Spleen (tissue), 11 donors: ENCODE measurements around the gene SLC38A7. TPM values are rescaled to one million over a fixed set of nuclear protein-coding genes. Genes with fewer than 3 reads are reported as not detected.

Experiments used
- DNase-seq: peaks from one replicate; pipeline ENCODE4 v3.0.0-alpha.2; 2020
- H3K27ac ChIP-seq, 8 donors: fragments of 200-600 bp; sonication (generic) in 7 of 8; 1 replicate in 4 of 8; 2 replicates in 4 of 8; pipeline versions ENCODE4 v1.5.0 to v1.8.0; 2016 to 2021; ENCODE audit warnings: inconsistent platforms in 4 of 8, mild to moderate bottlenecking in 4 of 8, moderate library complexity in 1 of 8
- H3K27me3 ChIP-seq, 7 donors: fragments of 200-600 bp; sonication (generic) in 6 of 7; replicated peaks in 1 of 7; 1 replicate in 4 of 7; 2 replicates in 3 of 7; pipeline versions ENCODE4 v1.5.0 to v1.8.0; 2016 to 2021; ENCODE audit warnings: inconsistent platforms in 3 of 7, mild to moderate bottlenecking in 1 of 7
- H3K36me3 ChIP-seq, 6 donors: fragments of 200-600 bp; sonication (generic) in 5 of 6; 1 replicate in 4 of 6; 2 replicates in 2 of 6; pipeline versions ENCODE4 v1.5.0 to v1.8.0; 2016 to 2021; ENCODE audit warnings: inconsistent platforms in 2 of 6
- H3K4me1 ChIP-seq, 6 donors: fragments of 200-600 bp; sonication (generic) in 5 of 6; 1 replicate in 3 of 6; 2 replicates in 3 of 6; pipeline versions ENCODE4 v1.5.0 to v1.8.0; 2016 to 2021; ENCODE audit warnings: inconsistent platforms in 3 of 6
- H3K4me3 ChIP-seq, 8 donors: fragments of 200-600 bp; sonication (generic) in 7 of 8; 1 replicate in 4 of 8; 2 replicates in 4 of 8; pipeline versions ENCODE4 v1.5.0 to v1.8.0; 2016 to 2021; ENCODE audit warnings: inconsistent platforms in 4 of 8, mild to moderate bottlenecking in 4 of 8, moderate library complexity in 2 of 8
- H3K9me3 ChIP-seq, 8 donors: fragments of 200-600 bp; sonication (generic) in 7 of 8; 1 replicate in 4 of 8; 2 replicates in 4 of 8; pipeline versions ENCODE4 v1.5.0 to v1.8.0; 2016 to 2021; ENCODE audit warnings: inconsistent platforms in 4 of 8
- CTCF ChIP-seq, 11 experiments: fragments of 200-600 bp in 7 of 11; fragments of 450-650 bp in 4 of 11; sonication (generic) in 4 of 11; IDR thresholded peaks in 8 of 11; conservative IDR thresholded peaks in 3 of 11; 1 replicate in 7 of 11; 2 replicates in 4 of 11; pipeline versions ENCODE4 v1.4.0 to v1.8.0; 2016 to 2021; ENCODE audit warnings: antibody characterized with exemption in 11 of 11, inconsistent platforms in 4 of 11, mild to moderate bottlenecking in 1 of 11
- POLR2A ChIP-seq, 3 donors: fragments of 450-650 bp; IDR thresholded peaks; one replicate each; pipeline ENCODE4 v1.5.1; 2017; ENCODE audit warnings: antibody characterized with exemption in 3 of 3, mild to moderate bottlenecking in 1 of 3
- POLR2AphosphoS5 ChIP-seq, 3 donors: sonication (generic); formaldehyde crosslinking; IDR thresholded peaks; one replicate each; pipeline ENCODE4 v1.5.1; 2017; ENCODE audit warnings: antibody characterized with exemption in 3 of 3
- WGBS, 5 donors: extraction: QIAGEN DNeasy Blood & Tissue Kit in 3 of 5; methylation state at CpG; one replicate each; pipeline versions ENCODE4 v1.1.5 to v1.1.7; 2013 to 2018; 5-methylcytosine and 5-hydroxymethylcytosine counted together
- intact Hi-C: fragments of 100-400 bp; cut with DNase I; formaldehyde crosslinking; loops from one replicate; pipeline ENCODE4 v1.15.0; 2023; ENCODE audit warnings: low total_unique reads
- polyA plus RNA-seq, 3 donors: library from polyadenylated mRNA; stranded (reverse); fragments of 200-250 nt; gene quantifications; one replicate each; pipeline ENCODE4 v1.2.1, GENCODE V29; 2013
- total RNA-seq, 7 donors: library from RNA; depleted of rRNA in 3 of 7; stranded (reverse); fragments of >200 nt in 3 of 7; fragmentation: NEBNext Ultra II Directional in 4 of 7; extraction: Animal tissue kit (Norgen Biotek cat#: 25700) in 4 of 7; gene quantifications; one replicate each; pipeline versions ENCODE4 v1.1.0 to v1.2.1, GENCODE V29; 2016 to 2021
- donor health status: healthy with polysubstance abuse.
- donor health status: DM: no; HTN: no; CAD: no; lungs with moderate emphysema.
- donor health status: DM: no; HTN: no; CAD: no.
- donor health status: Bipolar disorder and iron deficiency.
- donor health status: healthy.
- donor health status: DM: no; HTN: no; CAD: no.
- donor health status: DM: yes; HTN: yes; CAD: no.

SLC38A7 gene
- total and polyA plus RNA-seq, 10 donors, result 2.9 to 29.5 (median 18.8) TPM

GRCh38 chr16:58649707-58650106 is 34.9 kb downstream of the SLC38A7 start:
- Histone ChIP-seq H3K4me3 (no peak overlapping the region), H3K27ac (no peak overlapping the region), H3K4me1 (no peaks in the 10 kb centered on the region), H3K9me3 (no peaks in the 10 kb centered on the region), H3K36me3 (no peaks in the 10 kb centered on the region), H3K27me3 (no peaks in the 10 kb centered on the region)
- 78 to 96% (median 85%) methylated on average over 3 of the region's 3 CpGs for WGBS, 5 donors
- intact Hi-C loops, result no loop called here
- DNase-seq, result no peak
- TF ChIP-seq POLR2A (IDR thresholded peaks at IDR 0.05) (no peak), POLR2AphosphoS5 (IDR thresholded peaks at IDR 0.05) (no peak), CTCF (IDR thresholded peaks at IDR 0.05 in 8 of 11, conservative IDR thresholded peaks at IDR 0.05 in 3 of 11) (no peak)

- 80 to 90% (median 88%) methylated on average over 4 of the region's 4 CpGs for WGBS, 5 donors
- H3K9me3 ChIP-seq, result no peaks in the 10 kb centered on the region
- H3K36me3 ChIP-seq, result no peaks in the 10 kb centered on the region
- H3K27ac ChIP-seq, result no peak overlapping the region
- H3K4me1 ChIP-seq, result no peaks in the 10 kb centered on the region
- TF ChIP-seq POLR2A (IDR thresholded peaks at IDR 0.05) (no peak), POLR2AphosphoS5 (IDR thresholded peaks at IDR 0.05) (no peak), CTCF (IDR thresholded peaks at IDR 0.05 in 8 of 11, conservative IDR thresholded peaks at IDR 0.05 in 3 of 11) (no peak)
- H3K4me3 ChIP-seq, result no peak overlapping the region
- H3K27me3 ChIP-seq, result no peaks in the 10 kb centered on the region
- DNase-seq, result no peak
- intact Hi-C loops, result no loop called here
Measured at GRCh38 chr16:58647107-58647506, 37.5 kb downstream of the SLC38A7 start.

GRCh38 chr16:58644765-58645487 is 39.6 kb downstream of the SLC38A7 start:
- DNase-seq, result no peak
- no peak overlapping the region for H3K4me3 ChIP-seq
- H3K36me3 ChIP-seq, result no peaks in the 10 kb centered on the region
- 79 to 95% (median 89%) methylated on average over 8 of the region's 8 CpGs for WGBS, 5 donors
- H3K4me1 ChIP-seq, result no peaks in the 10 kb centered on the region
- H3K27ac ChIP-seq, result no peak overlapping the region
- intact Hi-C loops, result no loop called here
- no peak for TF ChIP-seq POLR2AphosphoS5 (IDR thresholded peaks at IDR 0.05)
- H3K9me3 ChIP-seq, result no peaks in the 10 kb centered on the region
- H3K27me3 ChIP-seq, result no peaks in the 10 kb centered on the region

- Histone ChIP-seq H3K9me3 (no peaks in the 10 kb centered on the region), H3K27ac (no peak overlapping the region), H3K4me3 (no peak overlapping the region), H3K4me1 (no peaks in the 10 kb centered on the region), H3K36me3 (no peaks in the 10 kb centered on the region), H3K27me3 (no peaks in the 10 kb centered on the region)
- 70 to 95% (median 87%) methylated on average over 5 of the region's 5 CpGs for WGBS, 5 donors
- intact Hi-C loops, result no loop called here
- DNase-seq, result no peak
- TF ChIP-seq POLR2A (IDR thresholded peaks at IDR 0.05) (no peak), POLR2AphosphoS5 (IDR thresholded peaks at IDR 0.05) (no peak), CTCF (IDR thresholded peaks at IDR 0.05 in 8 of 11, conservative IDR thresholded peaks at IDR 0.05 in 3 of 11) (no peak)
Measured at GRCh38 chr16:58644108-58644507, 40.5 kb downstream of the SLC38A7 start.
